ENCODE results near the gene AP1B1. TPM values are rescaled to one million over a fixed set of nuclear protein-coding genes. Genes with fewer than 3 reads are reported as not detected.
"Not testable (repeated sequence)": the region's sequence is repeated elsewhere in the genome, so short reads cannot be mapped to it uniquely, and the experiment has no call there.

The AP1B1 gene
- total RNA-seq: 25.6 TPM
- long read RNA-seq, full-length matches to known transcripts: 5 of 19 reads
- long read RNA-seq, partial matches to known transcripts: 5 of 19 reads
- long read RNA-seq, other reads (novel, unspliced or antisense): 9 of 19 reads

- ATAC-seq (ENCODE audit: poor library complexity) (peak; percentile 99), DNase-seq (peak; percentile 97)
- intact Hi-C loops (cut with DNase I): no loop called here
Observed at GRCh38 chr22:29387921-29388758, at the start of gene AP1B1. Gene AP1B1, minus strand, starts transcription at chr22:29388570. Its CDS starts 21,327 bp downstream, at chr22:29367243.

DNA sequence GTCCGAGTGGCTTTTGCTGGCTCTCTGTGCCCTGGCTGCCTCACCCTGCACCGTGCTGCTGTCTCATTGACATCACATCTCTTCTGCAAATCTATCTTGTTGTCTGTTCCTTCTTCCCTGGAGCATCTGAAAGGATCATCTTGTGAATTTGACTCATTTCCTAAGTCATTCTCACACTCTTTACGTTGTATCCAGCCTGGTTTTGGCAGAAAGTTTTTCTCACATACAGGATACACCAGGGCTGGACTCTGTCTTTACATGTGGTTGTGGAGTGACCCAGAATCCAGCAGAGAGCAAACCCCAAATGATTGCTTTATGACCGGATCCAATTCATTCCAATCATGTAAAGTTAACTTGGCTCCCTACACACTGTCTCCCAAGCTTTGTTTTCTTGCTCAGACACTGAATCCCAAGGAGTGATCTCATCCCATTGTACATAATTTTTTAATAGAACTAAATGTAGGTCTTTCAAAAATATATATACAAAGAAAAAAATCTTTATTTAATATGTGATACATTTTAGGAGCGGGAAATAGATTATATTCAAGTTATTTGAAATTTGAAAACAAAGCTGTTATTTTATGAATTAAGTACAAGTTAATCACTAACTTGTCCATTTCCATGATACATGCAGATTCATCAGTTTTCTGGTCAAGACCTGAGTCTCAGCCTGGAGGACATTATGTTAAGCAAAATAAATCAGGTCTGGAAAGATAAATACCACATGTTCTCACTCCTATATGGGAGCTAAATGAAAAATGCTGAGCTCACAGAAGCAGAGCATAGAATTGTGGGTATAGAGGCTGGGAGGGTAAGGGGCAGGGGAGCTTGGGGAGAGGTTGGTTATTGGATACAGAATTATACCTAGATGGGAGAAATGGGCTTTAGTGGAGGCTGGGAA lies 47.1 kb upstream of the AP1B1 start:
- intact Hi-C loops (cut with DNase I): no loop called here
- ATAC-seq (ENCODE audit: poor library complexity) (no peak), DNase-seq (no peak)

DNA sequence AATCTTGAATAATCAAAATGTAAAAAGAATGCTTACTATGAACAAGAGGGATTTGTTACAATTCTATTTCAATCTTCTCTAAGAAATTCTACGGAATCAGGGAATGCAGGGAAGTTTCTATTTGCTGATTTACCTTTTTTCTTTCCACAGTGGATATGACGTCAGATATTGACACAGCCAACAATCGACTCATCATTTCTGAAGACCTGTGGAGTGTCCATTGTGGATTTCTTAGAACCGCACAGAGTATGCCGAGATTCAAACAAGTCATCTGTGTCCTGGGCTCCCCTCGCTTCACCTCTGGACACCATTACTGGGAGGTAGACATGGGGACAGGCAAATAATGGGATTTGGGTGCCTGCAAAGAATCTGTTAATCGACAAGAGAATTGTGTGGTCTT lies 45.9 kb upstream of the AP1B1 start:
- intact Hi-C loops (cut with DNase I): no loop called here
- DNase-seq (no peak), ATAC-seq (ENCODE audit: poor library complexity) (no peak)

- ATAC-seq (ENCODE audit: poor library complexity) (no peak), DNase-seq (no peak)
- intact Hi-C loops (cut with DNase I): no loop called here
Observed at GRCh38 chr22:29433856-29434255, 45.5 kb upstream of the AP1B1 start.

GRCh38 chr22:29431986-29432385 lies 43.6 kb upstream of the AP1B1 start:
- DNase-seq: no peak
- ATAC-seq (ENCODE audit: poor library complexity): no peak
- intact Hi-C loops (cut with DNase I): no loop called here

- intact Hi-C loops (cut with DNase I): no loop called here
- DNase-seq: no peak
- no peak for ATAC-seq (ENCODE audit: poor library complexity)
Observed at GRCh38 chr22:29427176-29427760, 38.9 kb upstream of the AP1B1 start.

- no peak for ATAC-seq (ENCODE audit: poor library complexity)
- no peak for DNase-seq
- intact Hi-C loops (cut with DNase I): no loop called here
Observed at GRCh38 chr22:29426476-29426875, 38.1 kb upstream of the AP1B1 start.

DNA sequence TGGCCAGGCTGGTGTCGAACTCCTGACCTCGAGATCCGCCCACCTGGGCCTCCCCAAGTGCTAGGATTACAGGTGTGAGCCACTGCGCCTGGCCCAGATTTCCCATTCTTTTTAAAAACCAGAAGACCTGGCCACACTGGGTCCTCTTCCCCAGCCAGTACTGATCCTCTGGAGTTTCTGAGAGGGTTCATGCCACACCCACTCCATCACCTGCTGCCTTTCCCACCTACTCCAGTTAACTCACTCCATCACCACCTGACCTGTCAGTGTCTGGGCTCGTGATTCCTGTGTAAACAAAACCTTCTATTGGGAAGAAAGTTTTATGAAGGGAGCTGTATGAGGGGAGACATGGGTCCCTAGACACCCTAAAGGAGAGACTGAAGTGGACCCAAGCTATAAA lies 30.3 kb upstream of the AP1B1 start:
- DNase-seq; ATAC-seq (ENCODE audit: poor library complexity); intact Hi-C loops (cut with DNase I): not testable (repeated sequence)

- ATAC-seq (ENCODE audit: poor library complexity): peak; percentile 56
- intact Hi-C loops (cut with DNase I): not testable (repeated sequence)
- DNase-seq: peak; percentile 46
Observed at GRCh38 chr22:29414951-29415591, 26.7 kb upstream of the AP1B1 start.

DNA sequence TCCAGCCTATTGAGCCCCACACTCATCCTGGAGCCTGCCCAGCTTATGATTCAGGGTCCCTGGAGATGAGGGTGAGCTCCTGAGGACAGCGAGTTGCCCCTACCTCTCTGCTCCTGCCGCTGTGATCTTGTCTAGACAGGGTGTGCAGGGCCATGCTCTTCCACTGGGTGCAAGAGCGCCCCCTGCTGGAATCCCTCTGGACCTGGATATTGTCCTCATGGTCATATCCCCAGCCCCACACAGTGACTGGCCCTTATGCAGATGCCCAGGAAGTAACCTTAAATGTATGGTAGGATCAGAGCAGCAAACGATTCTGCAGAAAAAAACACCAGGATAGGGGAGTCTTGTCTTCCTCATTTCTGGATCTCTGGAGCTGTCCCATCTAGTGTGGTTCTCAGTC lies 24.4 kb upstream of the AP1B1 start:
- DNase-seq; intact Hi-C loops (cut with DNase I): not testable (repeated sequence)
- peak; percentile 56 for ATAC-seq (ENCODE audit: poor library complexity)

GRCh38 chr22:29411569-29412211 lies 23.3 kb upstream of the AP1B1 start:
- intact Hi-C loops (cut with DNase I); DNase-seq; ATAC-seq (ENCODE audit: poor library complexity): not testable (repeated sequence)

DNA sequence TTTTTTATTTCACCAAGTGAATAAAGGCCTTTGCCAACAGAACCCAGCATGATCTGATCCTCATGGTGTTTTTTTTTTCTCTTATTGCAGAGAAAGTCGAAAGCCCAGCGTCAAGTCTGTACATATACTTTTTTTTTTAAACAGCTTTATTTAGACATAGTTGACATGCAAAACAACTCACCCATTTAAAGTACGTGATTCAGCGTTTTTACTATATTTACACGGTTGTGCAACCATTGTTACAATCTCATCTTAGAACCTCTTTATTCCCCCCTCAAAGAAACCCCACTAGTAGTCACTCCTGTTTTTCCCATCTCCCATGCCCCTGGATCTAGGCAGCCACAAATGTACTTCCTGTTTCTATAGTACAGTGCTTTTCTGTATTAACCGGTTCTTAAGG lies 20.6 kb upstream of the AP1B1 start:
- DNase-seq (no peak), ATAC-seq (ENCODE audit: poor library complexity) (no peak)
- intact Hi-C loops (cut with DNase I): no loop called here

DNA sequence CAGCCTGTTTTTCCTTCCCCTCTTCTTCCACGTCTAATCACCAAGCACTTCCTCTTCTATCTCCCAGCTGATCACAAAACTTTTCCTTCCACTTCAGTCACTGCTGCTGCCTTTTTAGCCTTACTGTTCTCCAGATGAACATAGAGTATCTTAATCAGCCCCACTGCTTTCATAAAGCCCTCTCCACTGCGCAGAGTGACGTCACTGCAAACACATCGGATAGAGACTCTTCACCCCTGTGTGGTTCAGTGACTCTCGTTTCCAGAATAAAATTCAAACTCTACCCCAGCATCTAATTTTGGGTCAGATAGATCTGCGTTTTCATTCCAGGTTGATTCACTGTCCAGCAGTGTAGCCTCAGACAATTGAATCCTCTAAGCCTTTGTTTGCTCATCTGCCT lies 13.2 kb upstream of the AP1B1 start:
- intact Hi-C loops (cut with DNase I); DNase-seq; ATAC-seq (ENCODE audit: poor library complexity): not testable (repeated sequence)

- DNase-seq (no peak), ATAC-seq (ENCODE audit: poor library complexity) (no peak)
- intact Hi-C loops (cut with DNase I): no loop called here
Observed at GRCh38 chr22:29400576-29400975, 12.2 kb upstream of the AP1B1 start.

DNA sequence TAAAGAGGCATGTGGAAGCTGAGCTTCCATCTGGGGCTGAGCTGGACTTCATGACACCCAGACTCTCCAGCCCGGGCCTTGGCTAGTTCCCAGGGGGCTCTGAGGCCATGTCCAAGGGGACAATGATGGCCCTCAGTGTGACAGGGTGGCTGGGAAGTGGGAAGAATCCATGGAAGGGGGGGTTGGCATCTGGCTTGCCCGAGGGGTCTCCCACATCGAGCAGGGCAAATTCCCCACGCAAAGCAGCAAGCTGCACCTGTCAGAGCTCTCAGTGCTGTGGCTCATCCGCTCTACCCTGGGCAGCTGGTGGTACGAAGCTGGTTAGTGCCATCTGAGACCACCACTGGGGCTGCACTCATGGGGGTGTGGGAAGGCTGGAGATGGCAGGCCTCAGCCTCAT lies 9.4 kb upstream of the AP1B1 start:
- ATAC-seq (ENCODE audit: poor library complexity) (no peak), DNase-seq (no peak)
- intact Hi-C loops (cut with DNase I): loop anchor here (10.0 kb wide), 1 partner anchor 127 kb away; no protein-coding TSS in a partner anchor

DNA sequence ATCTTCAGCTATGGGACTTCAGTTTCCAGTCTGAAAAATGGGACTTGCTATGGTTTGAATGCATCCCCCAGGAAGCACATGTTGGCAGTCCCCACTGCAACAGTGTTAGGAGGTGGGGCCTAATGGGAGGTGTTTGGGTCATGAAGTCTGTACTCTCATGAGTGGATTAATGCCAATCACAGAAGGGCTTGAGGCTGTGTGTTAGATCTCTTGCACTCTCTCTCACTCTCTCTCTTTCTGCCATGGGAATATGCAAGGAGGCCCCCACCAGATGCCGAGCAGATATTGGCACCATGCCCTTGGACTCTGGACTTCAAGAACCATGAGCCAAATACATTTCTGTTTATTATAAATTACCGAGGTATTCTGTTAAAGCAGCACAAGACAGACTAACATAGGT lies 7.8 kb upstream of the AP1B1 start:
- DNase-seq (no peak), ATAC-seq (ENCODE audit: poor library complexity) (no peak)
- intact Hi-C loops (cut with DNase I): loop anchor here (10.0 kb wide), 1 partner anchor 129 kb away; no protein-coding TSS in a partner anchor

DNA sequence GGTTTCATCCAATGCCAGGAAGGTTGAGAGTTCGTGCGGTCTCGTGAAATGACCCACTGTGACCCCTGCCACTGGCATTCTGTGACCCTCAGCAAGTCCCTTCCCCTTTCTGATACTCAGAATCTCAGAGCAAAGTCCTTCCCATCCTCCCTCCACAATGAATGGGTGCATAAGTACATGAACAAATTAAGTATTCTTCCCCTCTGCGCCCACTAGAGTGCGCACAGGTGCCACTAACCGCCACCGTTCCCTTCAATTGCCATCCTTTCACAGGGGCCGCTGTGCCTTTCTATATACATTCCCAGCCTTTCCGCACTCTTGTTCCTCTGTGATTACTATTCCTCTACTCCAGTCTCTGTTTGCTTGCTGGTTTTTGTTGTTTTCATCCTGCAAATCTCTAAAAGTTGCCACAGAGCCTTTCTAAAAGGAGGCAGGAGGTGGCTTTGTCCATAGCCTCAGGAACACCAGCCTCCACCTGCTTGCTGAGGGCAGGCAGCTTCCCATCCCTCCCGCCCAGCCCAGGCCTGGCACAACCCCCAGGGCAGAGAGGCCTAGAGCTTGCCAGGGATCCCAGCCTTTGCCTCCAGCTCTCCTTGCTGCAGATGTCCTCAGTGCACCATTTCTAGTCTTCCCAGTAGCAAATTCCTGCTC lies 6.7 kb upstream of the AP1B1 start:
- ATAC-seq (ENCODE audit: poor library complexity): peak; percentile 95
- intact Hi-C loops (cut with DNase I): loop anchor here (10.0 kb wide), 1 partner anchor 130 kb away; no protein-coding TSS in a partner anchor
- peak; percentile 73 for DNase-seq

All from Right ventricle myocardium superior (tissue), 1 donor.